Measurements from ENCODE around the gene SACM1L. TPM values are rescaled to one million over a fixed set of nuclear protein-coding genes. Genes with fewer than 3 reads are reported as not detected.

SACM1L gene
- 10 to 100 TPM; 63.5 to 94.5 (median 84.3) TPM for polyA plus RNA-seq (ENCODE audit: insufficient read depth in 1 of 5, insufficient read length in 5 of 5, low replicate concordance in 1 of 5)
- long read RNA-seq, donor 1, transcript SACM1L-201 (20 exons, 3,723 nt): major isoform, 10 of 100 reads
- long read RNA-seq, donor 1, partial matches to known transcripts: 88 of 100 reads
- long read RNA-seq, donor 1, other reads (novel, unspliced or antisense): 0 of 100 reads
- long read RNA-seq, donor 2, partial matches to known transcripts: 9 of 15 reads
- long read RNA-seq, donor 2, other reads (novel, unspliced or antisense): 0 of 15 reads
- long read RNA-seq, donor 3, partial matches to known transcripts: 50 of 62 reads
- long read RNA-seq, donor 3, other reads (novel, unspliced or antisense): 0 of 62 reads
- long read RNA-seq, donor 4, partial matches to known transcripts: 5 of 11 reads
- long read RNA-seq, donor 4, other reads (novel, unspliced or antisense): 0 of 11 reads
- long read RNA-seq, donor 5, transcript SACM1L-201 (20 exons, 3,723 nt): major isoform, 10 of 49 reads
- long read RNA-seq, donor 5, transcript SACM1L-209 (4 exons, 854 nt): major isoform, 10 of 49 reads
- long read RNA-seq, donor 5, partial matches to known transcripts: 25 of 49 reads
- long read RNA-seq, donor 5, other reads (novel, unspliced or antisense): 0 of 49 reads
- long read RNA-seq, donor 6, transcript SACM1L-201 (20 exons, 3,723 nt): major isoform, 9 of 111 reads
- long read RNA-seq, donor 6, partial matches to known transcripts: 100 of 111 reads
- long read RNA-seq, donor 6, other reads (novel, unspliced or antisense): 0 of 111 reads
- long read RNA-seq, donor 7, transcript SACM1L-201 (20 exons, 3,723 nt): major isoform, 15 of 26 reads
- long read RNA-seq, donor 7, partial matches to known transcripts: 8 of 26 reads
- long read RNA-seq, donor 7, other reads (novel, unspliced or antisense): 0 of 26 reads
- long read RNA-seq, donor 8, partial matches to known transcripts: 0 of 1 reads
- long read RNA-seq, donor 8, other reads (novel, unspliced or antisense): 0 of 1 reads

GRCh38 chr3:45688882-45689786, at the start of gene SACM1L:
Gene SACM1L, plus strand, starts transcription at chr3:45689396. Its CDS starts 70 bp downstream, at chr3:45689466.
- peak; percentile 99 to 100 for DNase-seq

GRCh38 chr3:45640091-45640507, 49.1 kb upstream of the SACM1L start:
- no peak for DNase-seq

- no peak for DNase-seq
These were observed 48.4 kb upstream of the SACM1L start for GRCh38 chr3:45640724-45641361.

- DNase-seq: no peak
These were observed 47.4 kb upstream of the SACM1L start for GRCh38 chr3:45641756-45642155.

GRCh38 chr3:45642731-45643152, 46.5 kb upstream of the SACM1L start:
- peak; percentile 61 to 67 for DNase-seq

GRCh38 chr3:45644063-45644790, 45.0 kb upstream of the SACM1L start:
- no peak for DNase-seq

GRCh38 chr3:45644791-45645201, 44.4 kb upstream of the SACM1L start:
- no peak for DNase-seq

GRCh38 chr3:45646051-45646585, 43.1 kb upstream of the SACM1L start:
- DNase-seq: no peak

GRCh38 chr3:45647148-45647619, 42.0 kb upstream of the SACM1L start:
- DNase-seq: peak; percentile 36 to 62

- DNase-seq: no peak
These were observed 36.0 kb upstream of the SACM1L start for GRCh38 chr3:45653205-45653604.

GRCh38 chr3:45654397-45654944, 34.7 kb upstream of the SACM1L start:
- DNase-seq: no peak

GRCh38 chr3:45655906-45656305, 33.3 kb upstream of the SACM1L start:
- DNase-seq: no peak

- DNase-seq: peak; percentile 62 to 77
These were observed 32.4 kb upstream of the SACM1L start for GRCh38 chr3:45656575-45657363.

GRCh38 chr3:45657853-45658252, 31.3 kb upstream of the SACM1L start:
- no peak for DNase-seq

GRCh38 chr3:45659661-45660566, 29.3 kb upstream of the SACM1L start:
- peak; percentile 64 to 79 for DNase-seq

- DNase-seq: no peak
These were observed 28.7 kb upstream of the SACM1L start for GRCh38 chr3:45660567-45660901.

- DNase-seq: no peak
These were observed 24.6 kb upstream of the SACM1L start for GRCh38 chr3:45664578-45664977.

All from right lung (tissue), 10 donors.